Cardiac muscle cell (in vitro differentiated cells and primary cell): Measurements from ENCODE around the gene CR1L. TPM values are rescaled to one million over a fixed set of nuclear protein-coding genes. Genes with fewer than 3 reads are reported as not detected.

Source experiments
- DNase-seq, 2 donors: peaks; one replicate each; pipeline versions ENCODE4 v3.0.0 to v3.0.0-alpha.2; 2010 to 2017; ENCODE audit warnings: low read depth in 1 of 2, low spot score in 1 of 2
- H3K27ac ChIP-seq: fragments of 200-600 bp; sonication (generic); 2 replicates; pipeline ENCODE4 v1.5.1; 2016
- H3K27me3 ChIP-seq: fragments of 200-600 bp; sonication (generic); 2 replicates; pipeline ENCODE4 v1.6.0; 2016; ENCODE audit warnings: control low read depth
- H3K36me3 ChIP-seq: fragments of 200-600 bp; sonication (generic); 2 replicates; pipeline ENCODE4 v1.5.1; 2016; ENCODE audit warnings: control low read depth
- H3K4me1 ChIP-seq: fragments of 200-600 bp; sonication (generic); 2 replicates; pipeline ENCODE4 v1.8.1; 2017; ENCODE audit warnings: low read depth, mild to moderate bottlenecking, mixed run types
- H3K4me3 ChIP-seq: fragments of 200-600 bp; sonication (generic); 2 replicates; pipeline ENCODE4 v1.5.1; 2016; ENCODE audit warnings: mild to moderate bottlenecking
- H3K9me3 ChIP-seq: fragments of 200-600 bp; sonication (generic); 2 replicates; pipeline ENCODE4 v1.5.1; 2017; ENCODE audit warnings: low read depth, mild to moderate bottlenecking, control low read depth
- polyA plus RNA-seq: library from polyadenylated mRNA; unstranded; fragments of >200 nt; fragmentation: Nextera tagmentation; extraction: Ambion mirVana; gene quantifications from 2 replicates; pipeline ENCODE4 v1.2.1, GENCODE V29; 2016
- total RNA-seq: library from RNA; depleted of rRNA; stranded (reverse); fragments of >200 nt; gene quantifications from 2 replicates; pipeline ENCODE4 v1.2.3, GENCODE V29; 2016
- TF ChIP-seq, protein P1 (sequence below): IDR thresholded peaks from 2 replicates; pipeline ENCODE4 v1.5.1; 2012; ENCODE audit warnings: low read depth, mild to moderate bottlenecking, low read length

CR1L gene
- total RNA-seq (not detected in 2 replicates), polyA plus RNA-seq (not detected in 2 replicates)

DNA sequence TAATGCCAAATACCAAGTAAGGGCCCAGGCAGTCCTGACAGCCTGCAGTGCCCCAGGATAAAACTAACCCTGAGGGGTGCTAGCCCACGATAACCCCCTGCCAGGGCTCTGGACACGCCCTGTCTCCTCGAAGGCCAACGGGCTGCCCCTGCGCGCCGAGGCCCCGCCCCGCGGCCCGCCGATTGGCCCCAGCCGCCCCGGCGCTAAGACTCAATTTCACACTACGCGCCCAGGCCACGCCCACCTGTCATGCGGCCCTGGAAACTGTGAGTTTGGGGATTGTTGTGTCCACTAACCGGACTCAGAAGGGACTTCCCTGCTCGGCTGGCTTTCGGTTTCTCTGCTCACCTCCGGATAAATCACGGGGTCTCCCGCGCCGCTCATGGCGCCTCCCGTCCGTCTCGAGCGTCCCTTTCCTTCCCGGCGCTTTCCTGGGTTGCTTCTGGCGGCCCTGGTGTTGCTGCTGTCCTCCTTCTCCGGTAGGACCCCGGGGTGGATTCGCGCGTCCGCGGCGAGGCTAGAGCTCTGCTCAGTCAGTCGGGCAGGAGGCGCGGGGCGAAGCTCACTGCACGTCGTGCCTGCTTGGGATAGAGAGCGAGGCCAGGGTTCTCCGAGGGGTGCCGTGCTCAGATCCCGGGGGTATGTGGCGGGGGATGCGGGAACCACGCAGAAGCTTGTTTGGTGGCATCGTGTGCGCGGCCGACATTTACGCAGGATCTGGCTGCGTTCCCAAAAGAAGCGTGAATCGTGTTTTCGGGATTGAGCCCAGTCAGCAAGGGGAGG is at the start of gene CR1L:
CR1L (plus strand) TSS at position 282 of the 783 bp plus-strand sequence; CDS start at position 383, 101 bp downstream.
- Histone ChIP-seq H3K27ac (no peak within 1 kb of the TSS), H3K27me3 (peaks cover 12% of the 10 kb centered on the region)

DNA sequence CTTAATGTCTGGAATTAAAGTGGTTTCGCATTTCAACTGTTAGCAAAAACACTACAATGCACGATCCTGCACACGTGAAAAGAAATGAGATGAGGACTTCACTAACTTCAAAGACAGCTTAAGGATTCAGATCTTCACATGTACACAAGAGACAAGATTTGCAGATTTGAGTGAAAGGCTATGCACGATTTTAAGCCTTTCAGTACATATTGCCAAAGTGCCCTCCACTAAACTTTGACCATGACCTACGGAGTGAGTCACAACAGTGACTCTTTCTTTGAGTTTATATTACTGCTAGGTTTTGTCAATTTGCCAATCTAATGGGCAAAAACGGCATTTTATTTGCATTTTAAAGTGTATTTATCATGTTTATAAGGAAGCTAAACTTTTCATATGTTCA is 41.2 kb upstream of the CR1L start:
- H3K9me3 ChIP-seq: no peaks in the 10 kb centered on the region
- TF ChIP-seq, protein P1, sequence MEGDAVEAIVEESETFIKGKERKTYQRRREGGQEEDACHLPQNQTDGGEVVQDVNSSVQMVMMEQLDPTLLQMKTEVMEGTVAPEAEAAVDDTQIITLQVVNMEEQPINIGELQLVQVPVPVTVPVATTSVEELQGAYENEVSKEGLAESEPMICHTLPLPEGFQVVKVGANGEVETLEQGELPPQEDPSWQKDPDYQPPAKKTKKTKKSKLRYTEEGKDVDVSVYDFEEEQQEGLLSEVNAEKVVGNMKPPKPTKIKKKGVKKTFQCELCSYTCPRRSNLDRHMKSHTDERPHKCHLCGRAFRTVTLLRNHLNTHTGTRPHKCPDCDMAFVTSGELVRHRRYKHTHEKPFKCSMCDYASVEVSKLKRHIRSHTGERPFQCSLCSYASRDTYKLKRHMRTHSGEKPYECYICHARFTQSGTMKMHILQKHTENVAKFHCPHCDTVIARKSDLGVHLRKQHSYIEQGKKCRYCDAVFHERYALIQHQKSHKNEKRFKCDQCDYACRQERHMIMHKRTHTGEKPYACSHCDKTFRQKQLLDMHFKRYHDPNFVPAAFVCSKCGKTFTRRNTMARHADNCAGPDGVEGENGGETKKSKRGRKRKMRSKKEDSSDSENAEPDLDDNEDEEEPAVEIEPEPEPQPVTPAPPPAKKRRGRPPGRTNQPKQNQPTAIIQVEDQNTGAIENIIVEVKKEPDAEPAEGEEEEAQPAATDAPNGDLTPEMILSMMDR: no peak
- no peak overlapping the region for H3K27ac ChIP-seq
- DNase-seq: no peak
- H3K4me3 ChIP-seq: no peak overlapping the region
- H3K4me1 ChIP-seq: no peaks in the 10 kb centered on the region
- no peaks in the 10 kb centered on the region for H3K27me3 ChIP-seq
- no peaks in the 10 kb centered on the region for H3K36me3 ChIP-seq

More for the DNA sequence above, at the start of gene CR1L:
- H3K4me3 ChIP-seq: peak within 1 kb of the TSS; percentile 42
- H3K9me3 ChIP-seq: no peaks in the 10 kb centered on the region
- DNase-seq: peak; percentile 67 to 76
- H3K36me3 ChIP-seq: no peaks in the 10 kb centered on the region
- no peaks in the 10 kb centered on the region for H3K4me1 ChIP-seq
- TF ChIP-seq, protein P1: no peak

- Histone ChIP-seq H3K4me1 (no peaks in the 10 kb centered on the region), H3K27ac (no peak overlapping the region), H3K4me3 (no peak overlapping the region), H3K36me3 (no peaks in the 10 kb centered on the region), H3K9me3 (no peaks in the 10 kb centered on the region), H3K27me3 (no peaks in the 10 kb centered on the region)
- no peak for DNase-seq
- TF ChIP-seq, protein P1: no peak
Observed at GRCh38 chr1:207605444-207606361, 39.2 kb upstream of the CR1L start.

GRCh38 chr1:207606362-207606755 is 38.6 kb upstream of the CR1L start:
- Histone ChIP-seq H3K27ac (no peak overlapping the region), H3K27me3 (no peaks in the 10 kb centered on the region), H3K4me3 (no peak overlapping the region), H3K9me3 (no peaks in the 10 kb centered on the region), H3K4me1 (no peaks in the 10 kb centered on the region), H3K36me3 (no peaks in the 10 kb centered on the region)
- DNase-seq: no peak
- TF ChIP-seq, protein P1: no peak

DNA sequence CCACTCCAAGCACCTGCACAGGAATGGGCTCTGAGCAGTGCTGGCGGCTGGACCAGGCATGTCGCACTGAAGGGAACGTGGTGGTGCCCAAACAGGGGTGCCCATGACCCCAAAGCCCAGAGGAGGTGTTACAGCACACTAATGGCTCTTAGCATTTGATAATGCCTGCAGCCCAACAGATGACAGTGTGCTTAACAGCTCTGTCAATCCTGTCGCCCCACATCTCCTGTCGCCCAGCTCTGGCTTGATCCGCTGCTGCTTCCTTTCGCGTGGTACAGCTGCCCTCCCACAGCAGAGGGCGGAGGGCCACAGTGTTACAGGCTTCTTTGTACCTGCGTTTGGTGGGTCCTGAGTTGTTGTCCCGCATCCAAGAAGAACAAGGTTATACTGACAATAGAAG is 32.2 kb upstream of the CR1L start:
- no peaks in the 10 kb centered on the region for H3K27me3 ChIP-seq
- H3K4me3 ChIP-seq: no peak overlapping the region
- H3K9me3 ChIP-seq: no peaks in the 10 kb centered on the region
- DNase-seq: no peak
- TF ChIP-seq, protein P1: no peak
- no peak overlapping the region for H3K27ac ChIP-seq
- H3K36me3 ChIP-seq: no peaks in the 10 kb centered on the region
- H3K4me1 ChIP-seq: no peaks in the 10 kb centered on the region
